ENCODE results near the gene OSCP1. TPM values are rescaled to one million over a fixed set of nuclear protein-coding genes. Genes with fewer than 3 reads are reported as not detected.

Gene OSCP1
- total RNA-seq, 2 donors from 2014 or later = 11.5 to 16.9 TPM

GRCh38 chr1:36400514-36400824, 49.8 kb downstream of the OSCP1 start:
- TF ChIP-seq CTCF (IDR thresholded peaks at IDR 0.05) = no peak
- ATAC-seq (ENCODE audit: insufficient number of reproducible peaks, low FRiP score, low read depth) (no peak), DNase-seq (ENCODE audit: low spot score) (no peak)
- Histone ChIP-seq H3K36me3 (no peaks in the 10 kb centered on the region), H3K27me3 (replicated peaks; ENCODE audit: insufficient read depth) (no peaks in the 10 kb centered on the region), H3K9me3 (no peaks in the 10 kb centered on the region), H3K4me3 (peak overlapping the region; percentile 29), H3K4me1 (ENCODE audit: control insufficient read depth in 1 of 2, low read depth in 2 of 2) (peaks cover 8 to 22% of the 10 kb centered on the region in 2 donors), H3K27ac (no peak overlapping the region)

GRCh38 chr1:36398370-36398977, 51.8 kb downstream of the OSCP1 start:
- H3K4me1 ChIP-seq (ENCODE audit: control insufficient read depth in 1 of 2, low read depth in 2 of 2) = peaks cover 8 to 22% of the 10 kb centered on the region in 2 donors
- peaks cover 7% of the 10 kb centered on the region for H3K36me3 ChIP-seq
- no peak for ATAC-seq (ENCODE audit: insufficient number of reproducible peaks, low FRiP score, low read depth)
- DNase-seq (ENCODE audit: low spot score) = no peak
- H3K27me3 ChIP-seq (replicated peaks; ENCODE audit: insufficient read depth) = no peaks in the 10 kb centered on the region
- no peak overlapping the region for H3K4me3 ChIP-seq
- no peak for TF ChIP-seq CTCF (IDR thresholded peaks at IDR 0.05)
- H3K27ac ChIP-seq = peak overlapping the region in 1 of 2 donors; percentile 84
- no peaks in the 10 kb centered on the region for H3K9me3 ChIP-seq

- H3K27ac ChIP-seq = peak within 1 kb of the TSS; percentile 84 to 90
- peaks cover 16% of the 10 kb centered on the region for H3K36me3 ChIP-seq
- ATAC-seq (ENCODE audit: insufficient number of reproducible peaks, low FRiP score, low read depth) = peak; percentile 42
- DNase-seq (ENCODE audit: low spot score) = peak; percentile 84
- TF ChIP-seq CTCF (IDR thresholded peaks at IDR 0.05) = no peak
- H3K4me1 ChIP-seq (ENCODE audit: control insufficient read depth in 1 of 2, low read depth in 2 of 2) = peaks cover 8 to 22% of the 10 kb centered on the region in 2 donors
- peak within 1 kb of the TSS; percentile 87 for H3K4me3 ChIP-seq
- no peaks in the 10 kb centered on the region for H3K9me3 ChIP-seq
- H3K27me3 ChIP-seq (replicated peaks; ENCODE audit: insufficient read depth) = no peaks in the 10 kb centered on the region
Observed at GRCh38 chr1:36397378-36398230, 52.6 kb downstream of the OSCP1 start, which contains the start of gene LSM10. Gene LSM10 (minus strand): TSS chr1:36397908. CDS start chr1:36394129, 3,779 bp downstream.

- DNase-seq (ENCODE audit: low spot score) (no peak), ATAC-seq (ENCODE audit: insufficient number of reproducible peaks, low FRiP score, low read depth) (no peak)
- peak overlapping the region; percentile 87 for H3K4me3 ChIP-seq
- peak overlapping the region; percentile 84 to 90 for H3K27ac ChIP-seq
- peaks cover 8 to 22% of the 10 kb centered on the region in 2 donors for H3K4me1 ChIP-seq (ENCODE audit: control insufficient read depth in 1 of 2, low read depth in 2 of 2)
- no peaks in the 10 kb centered on the region for H3K27me3 ChIP-seq (replicated peaks; ENCODE audit: insufficient read depth)
- no peak for TF ChIP-seq CTCF (IDR thresholded peaks at IDR 0.05)
- no peaks in the 10 kb centered on the region for H3K9me3 ChIP-seq
- H3K36me3 ChIP-seq = peaks cover 20% of the 10 kb centered on the region
Observed at GRCh38 chr1:36397083-36397377, 53.2 kb downstream of the OSCP1 start.

GRCh38 chr1:36396359-36396758, 53.9 kb downstream of the OSCP1 start:
- no peak for DNase-seq (ENCODE audit: low spot score)
- Histone ChIP-seq H3K9me3 (no peaks in the 10 kb centered on the region), H3K4me3 (peak overlapping the region; percentile 87), H3K27me3 (replicated peaks; ENCODE audit: insufficient read depth) (no peaks in the 10 kb centered on the region), H3K27ac (peak overlapping the region in 1 of 2 donors; percentile 84), H3K4me1 (ENCODE audit: control insufficient read depth in 1 of 2, low read depth in 2 of 2) (peaks cover 8 to 22% of the 10 kb centered on the region in 2 donors), H3K36me3 (peaks cover 26% of the 10 kb centered on the region)
- no peak for TF ChIP-seq CTCF (IDR thresholded peaks at IDR 0.05)
- ATAC-seq (ENCODE audit: insufficient number of reproducible peaks, low FRiP score, low read depth) = no peak

All from thoracic aorta (tissue), 2 donors.